H9 (cell line): Measurements from ENCODE around the gene FNDC1. TPM values are rescaled to one million over a fixed set of nuclear protein-coding genes. Genes with fewer than 3 reads are reported as not detected.

Source experiments
- DNase-seq: peaks from one replicate; pipeline ENCODE4 v3.0.0-alpha.2; 2017
- H2AFZ ChIP-seq: one replicate; pipeline ENCODE4 v1.6.1; 2013; ENCODE audit warnings: mild to moderate bottlenecking, low read length, control low read depth, moderate library complexity
- H2AK5ac ChIP-seq: 2 replicates; pipeline ENCODE4 v1.6.1; 2013; ENCODE audit warnings: low read length, control low read depth, mixed read lengths; ENCODE audit not compliant: insufficient read length
- H2BK120ac ChIP-seq: one replicate; pipeline ENCODE4 v1.6.1; 2013; ENCODE audit warnings: low read depth, mild to moderate bottlenecking, low read length, control low read depth, inconsistent platforms; ENCODE audit not compliant: poor library complexity, severe bottlenecking
- H2BK12ac ChIP-seq: 2 replicates; pipeline ENCODE4 v1.6.1; 2013; ENCODE audit warnings: low read length, control low read depth, mixed read lengths, low read depth; ENCODE audit not compliant: insufficient read length
- H2BK15ac ChIP-seq: 2 replicates; pipeline ENCODE4 v1.6.1; 2013; ENCODE audit warnings: low read depth, low read length, control low read depth
- H2BK20ac ChIP-seq: one replicate; pipeline ENCODE4 v1.6.1; 2013; ENCODE audit warnings: low read depth, mild to moderate bottlenecking, low read length, control low read depth, inconsistent platforms; ENCODE audit not compliant: poor library complexity, severe bottlenecking
- H2BK5ac ChIP-seq: 2 replicates; pipeline ENCODE4 v1.6.1; 2013; ENCODE audit warnings: low read length, control low read depth, mixed read lengths; ENCODE audit not compliant: insufficient read length
- H3K14ac ChIP-seq: 2 replicates; pipeline ENCODE4 v1.6.1; 2013; ENCODE audit warnings: low read length, control low read depth; ENCODE audit not compliant: insufficient read depth
- H3K18ac ChIP-seq: 2 replicates; pipeline ENCODE4 v1.6.1; 2013; ENCODE audit warnings: low read depth, mild to moderate bottlenecking, mixed read lengths, low read length, control low read depth; ENCODE audit not compliant: insufficient read length
- H3K23ac ChIP-seq: 2 replicates; pipeline ENCODE4 v1.6.1; 2013; ENCODE audit warnings: low read length, control low read depth, mixed read lengths, low read depth; ENCODE audit not compliant: insufficient read length
- H3K23me2 ChIP-seq: 2 replicates; pipeline ENCODE4 v1.6.1; 2013; ENCODE audit warnings: low read depth, mild to moderate bottlenecking, mixed read lengths, low read length, control low read depth; ENCODE audit not compliant: insufficient read length, poor library complexity, severe bottlenecking
- H3K27ac ChIP-seq: 2 replicates; pipeline ENCODE4 v1.5.1; 2013; ENCODE audit warnings: low read length, control low read depth, mixed read lengths, low read depth; ENCODE audit not compliant: insufficient read length
- H3K27me3 ChIP-seq: 2 replicates; pipeline ENCODE4 v1.6.1; 2013; ENCODE audit warnings: low read length, control low read depth, inconsistent platforms; ENCODE audit not compliant: insufficient read depth
- H3K4ac ChIP-seq: 2 replicates; pipeline ENCODE4 v1.6.1; 2013; ENCODE audit warnings: low read depth, mild to moderate bottlenecking, control low read depth, inconsistent platforms, low read length, moderate library complexity
- H3K4me1 ChIP-seq: 2 replicates; pipeline ENCODE4 v1.6.1; 2013; ENCODE audit warnings: low read length, control low read depth, inconsistent platforms; ENCODE audit not compliant: insufficient read depth
- H3K4me2 ChIP-seq: 2 replicates; pipeline ENCODE4 v1.6.1; 2013; ENCODE audit warnings: low read length, control low read depth, mixed read lengths; ENCODE audit not compliant: insufficient read length, insufficient read depth
- H3K56ac ChIP-seq: 2 replicates; pipeline ENCODE4 v1.6.1; 2013; ENCODE audit warnings: low read depth, mild to moderate bottlenecking, mixed read lengths, low read length, control low read depth; ENCODE audit not compliant: insufficient read length
- H3K79me1 ChIP-seq: 2 replicates; pipeline ENCODE4 v1.6.1; 2013; ENCODE audit warnings: low read depth, mild to moderate bottlenecking, moderate library complexity, low read length, control low read depth, inconsistent platforms; ENCODE audit not compliant: insufficient read depth, poor library complexity, severe bottlenecking
- H3K79me2 ChIP-seq: 2 replicates; pipeline ENCODE4 v1.6.1; 2013; ENCODE audit warnings: low read length, control low read depth, inconsistent platforms; ENCODE audit not compliant: insufficient read depth
- H3K9ac ChIP-seq: 2 replicates; pipeline ENCODE4 v1.6.1; 2013; ENCODE audit warnings: low read length, control low read depth, mixed read lengths; ENCODE audit not compliant: insufficient read length; ENCODE audit errors: extremely low read depth
- H3K9me3 ChIP-seq: one replicate; pipeline ENCODE4 v1.6.1; 2013; ENCODE audit warnings: low read depth, low read length, inconsistent platforms; ENCODE audit not compliant: control insufficient read depth
- H3T11ph ChIP-seq: one replicate; pipeline ENCODE4 v1.6.1; 2013; ENCODE audit warnings: mild to moderate bottlenecking, low read length, control low read depth, inconsistent platforms
- H4K20me1 ChIP-seq: one replicate; pipeline ENCODE4 v1.6.1; 2013; ENCODE audit not compliant: control insufficient read depth, insufficient read length, insufficient read depth
- H4K5ac ChIP-seq: 2 replicates; pipeline ENCODE4 v1.6.1; 2013; ENCODE audit warnings: low read depth, mild to moderate bottlenecking, mixed read lengths, low read length, control low read depth; ENCODE audit not compliant: insufficient read length
- H4K8ac ChIP-seq: replicated peaks from 2 replicates; pipeline ENCODE4 v1.6.1; 2013; ENCODE audit warnings: low read length, control low read depth, mixed read lengths, low read depth; ENCODE audit not compliant: insufficient read length
- H4K91ac ChIP-seq: 2 replicates; pipeline ENCODE4 v1.6.1; 2013; ENCODE audit warnings: low read depth, mild to moderate bottlenecking, moderate library complexity, mixed read lengths, low read length, control low read depth; ENCODE audit not compliant: insufficient read length
- H3K27ac Mint-ChIP-seq, 3 experiments: 2 replicates in 2 of 3; 3 replicates in 1 of 3; pipeline ENCODE4 v1.8.0; 2020 to 2021; ENCODE audit warnings: mixed read lengths in 3 of 3, mild to moderate bottlenecking in 1 of 3, moderate library complexity in 1 of 3
- H3K27me3 Mint-ChIP-seq: 2 replicates; pipeline ENCODE4 v1.8.0; 2021; ENCODE audit warnings: low read depth, mild to moderate bottlenecking, moderate library complexity, mixed read lengths
- H3K36me3 Mint-ChIP-seq, 3 experiments: 2 replicates in 2 of 3; 3 replicates in 1 of 3; pipeline ENCODE4 v1.8.0; 2020 to 2021; ENCODE audit warnings: low read depth in 3 of 3, mixed read lengths in 3 of 3; ENCODE audit not compliant: insufficient read depth in 1 of 3
- H3K4me1 Mint-ChIP-seq, 2 experiments: 2 replicates each; pipeline ENCODE4 v1.8.0; 2020; ENCODE audit warnings: mixed read lengths in 2 of 2
- H3K4me3 Mint-ChIP-seq, 2 experiments: 2 replicates in 1 of 2; 3 replicates in 1 of 2; pipeline ENCODE4 v1.8.0; 2020 to 2021; ENCODE audit warnings: mild to moderate bottlenecking in 2 of 2, mixed read lengths in 2 of 2, moderate library complexity in 1 of 2
- H3K9me3 Mint-ChIP-seq, 2 experiments: 2 replicates in 1 of 2; 3 replicates in 1 of 2; pipeline ENCODE4 v1.8.0; 2020; ENCODE audit warnings: mild to moderate bottlenecking in 2 of 2, mixed read lengths in 2 of 2, moderate library complexity in 1 of 2
- CTCF ChIP-seq: fragments of 200-600 bp; sonication (generic); conservative IDR thresholded peaks from 3 replicates; pipeline ENCODE4 v1.8.0; 2021; ENCODE audit warnings: antibody characterized with exemption, mild to moderate bottlenecking
- WGBS: extraction: QIAGEN DNeasy Blood & Tissue Kit; methylation state at CpG from one replicate; pipeline ENCODE4 v1.1.7; 2013; ENCODE audit warnings: missing lambda C conversion rate, low lambda C conversion rate, mixed read lengths; ENCODE audit not compliant: insufficient read length; ENCODE audit errors: extremely low coverage; 5-methylcytosine and 5-hydroxymethylcytosine counted together
- total RNA-seq: library from RNA; stranded (reverse); gene quantifications from 2 replicates; pipeline ENCODE4 v1.2.1, GENCODE V29; 2021

Gene FNDC1
- total RNA-seq, 1 experiment from 2014 or later: 0.24 TPM

GRCh38 chr6:159307246-159307790, 138.1 kb downstream of the FNDC1 start:
- H3K27me3 ChIP-seq: no peaks in the 10 kb centered on the region
- no peak overlapping the region for H2BK15ac ChIP-seq
- H2BK12ac ChIP-seq: no peak overlapping the region
- H3K14ac ChIP-seq: no peak overlapping the region
- H3K18ac ChIP-seq: no peak overlapping the region
- no peak overlapping the region for H2BK120ac ChIP-seq
- H3K56ac ChIP-seq: no peak overlapping the region
- Mint-ChIP-seq H3K9me3 (peaks cover 0 to 48% of the 10 kb centered on the region in 2 experiments; a peak in 2 of 5 replicates), H3K4me1 (no peaks in the 10 kb centered on the region; a peak in 1 of 4 replicates), H3K27ac (no peak overlapping the region), H3K4me3 (no peak overlapping the region), H3K36me3 (no peaks in the 10 kb centered on the region), H3K27me3 (no peaks in the 10 kb centered on the region; the same call in 1 of the 2 replicates)
- H3K79me1 ChIP-seq: no peaks in the 10 kb centered on the region
- no peak overlapping the region for H4K91ac ChIP-seq
- no peaks in the 10 kb centered on the region for H3K79me2 ChIP-seq
- no peak overlapping the region for H2AK5ac ChIP-seq
- H2AFZ ChIP-seq: no peak overlapping the region
- no peak overlapping the region for H2BK5ac ChIP-seq
- H3K23ac ChIP-seq: no peak overlapping the region
- WGBS: no CpG with 5 or more reads among the region's 2 CpGs
- no peak overlapping the region for H3T11ph ChIP-seq
- H4K8ac ChIP-seq: no peak overlapping the region
- H2BK20ac ChIP-seq: no peak overlapping the region
- H3K4me2 ChIP-seq: no peak overlapping the region
- DNase-seq: no peak
- no peaks in the 10 kb centered on the region for H4K20me1 ChIP-seq
- H3K4me1 ChIP-seq: no peaks in the 10 kb centered on the region
- no peak overlapping the region for H3K27ac ChIP-seq
- no peak for TF ChIP-seq CTCF
- H3K4ac ChIP-seq: no peak overlapping the region
- H3K9ac ChIP-seq: no peak overlapping the region
- H3K9me3 ChIP-seq: no peaks in the 10 kb centered on the region
- H4K5ac ChIP-seq: no peak overlapping the region
- no peaks in the 10 kb centered on the region for H3K23me2 ChIP-seq
